Gastroesophageal sphincter (tissue), 4 donors: Measurements from ENCODE around the gene SLC44A4. TPM values are rescaled to one million over a fixed set of nuclear protein-coding genes. Genes with fewer than 3 reads are reported as not detected.

ENCODE experiments used
- ATAC-seq: fragments of 150-250 bp; one replicate; pipeline ENCODE4 v1.9.1; 2016; ENCODE audit warnings: mild to moderate bottlenecking, moderate library complexity
- H3K27ac ChIP-seq, 4 donors: fragments of 200-600 bp; sonication (generic) in 3 of 4; 1 replicate in 3 of 4; 2 replicates in 1 of 4; pipeline ENCODE4 v1.5.1; 2016 to 2019
- H3K27me3 ChIP-seq: fragments of 200-600 bp; sonication (generic); one replicate; pipeline ENCODE4 v1.5.1; 2019
- H3K36me3 ChIP-seq, 2 donors: fragments of 200-600 bp; sonication (generic); one replicate each; pipeline ENCODE4 v1.5.1; 2019; ENCODE audit warnings: control low read depth in 1 of 2
- H3K4me1 ChIP-seq, 3 donors: fragments of 200-600 bp; sonication (generic); 1 replicate in 2 of 3; 2 replicates in 1 of 3; pipeline ENCODE4 v1.5.1; 2016 to 2019; ENCODE audit warnings: control low read depth in 2 of 3
- H3K4me3 ChIP-seq, 2 donors: fragments of 200-600 bp; sonication (generic); one replicate each; pipeline ENCODE4 v1.5.1; 2019; ENCODE audit warnings: mild to moderate bottlenecking in 1 of 2, moderate library complexity in 1 of 2
- H3K9me3 ChIP-seq, 3 donors: fragments of 200-600 bp; sonication (generic); one replicate each; pipeline ENCODE4 v1.5.1; 2017 to 2019; ENCODE audit warnings: control low read depth in 2 of 3
- CTCF ChIP-seq, 4 experiments: fragments of 200-600 bp in 2 of 4; fragments of 450-650 bp in 2 of 4; sonication (generic) in 1 of 4; IDR thresholded peaks; one replicate each; pipeline ENCODE4 v1.5.1; 2017 to 2019; ENCODE audit warnings: antibody characterized with exemption in 4 of 4, mild to moderate bottlenecking in 2 of 4, moderate library complexity in 2 of 4
- EP300 ChIP-seq: sonication (generic); formaldehyde crosslinking; IDR thresholded peaks from one replicate; pipeline ENCODE4 v1.6.1; 2017; ENCODE audit warnings: antibody characterized with exemption, mild to moderate bottlenecking
- POLR2A ChIP-seq, 2 donors: fragments of 450-650 bp; IDR thresholded peaks; one replicate each; pipeline ENCODE4 v1.6.1; 2017; ENCODE audit warnings: antibody characterized with exemption in 2 of 2, mild to moderate bottlenecking in 2 of 2, moderate library complexity in 1 of 2
- POLR2AphosphoS5 ChIP-seq: sonication (generic); formaldehyde crosslinking; IDR thresholded peaks from one replicate; pipeline ENCODE4 v1.6.1; 2017; ENCODE audit warnings: antibody characterized with exemption
- WGBS, 2 donors: methylation state at CpG; one replicate each; pipeline ENCODE4 v1.1.5; 2018; ENCODE audit warnings: low coverage in 1 of 2; 5-methylcytosine and 5-hydroxymethylcytosine counted together
- small RNA-seq, 4 donors: library from RNA; depleted of rRNA; stranded (forward); fragments of <200 nt; gene quantifications; one replicate each; pipeline ENCODE3, GENCODE V24; 2016
- total RNA-seq, 4 donors: library from RNA; depleted of rRNA; stranded (reverse); fragments of >200 nt; gene quantifications; one replicate each; pipeline ENCODE4 v1.1.0, GENCODE V29; 2016

SLC44A4 gene
- total RNA-seq, 4 donors from 2014 or later, result 1.1 to 4.5 TPM; not detected in 2

GRCh38 chr6:31815025-31815838, 63.6 kb downstream of the SLC44A4 start, which contains the start of the genes HSPA1A and HSPA1L:
Gene HSPA1A (plus strand): TSS chr6:31815543. CDS start chr6:31815757, 214 bp downstream.
Gene HSPA1L (minus strand): TSS chr6:31815283. CDS start chr6:31811972, 3,311 bp downstream.
- Histone ChIP-seq H3K27ac (peak within 1 kb of the TSS; percentile 90 to 100 (median 98)), H3K27me3 (no peaks in the 10 kb centered on the region), H3K36me3 (no peaks in the 10 kb centered on the region), H3K4me1 (peaks cover 3 to 41% (median 24%) of the 10 kb centered on the region in 3 donors), H3K9me3 (no peaks in the 10 kb centered on the region), H3K4me3 (peak within 1 kb of the TSS; percentile 46 to 60)
- TF ChIP-seq CTCF (IDR thresholded peaks at IDR 0.05), result peak in 1 of 4 experiments; percentile 8
- peak; percentile 100 for TF ChIP-seq POLR2AphosphoS5
- TF ChIP-seq EP300, result no peak
- peak; percentile 100 for TF ChIP-seq POLR2A (IDR thresholded peaks at IDR 0.05)
- WGBS, 2 donors, result 0% methylated on average over 7 of the region's 56 CpGs; no CpG with 5 or more reads in 1 of the 2 donors
- ATAC-seq, result peak; percentile 92

- Histone ChIP-seq H3K27me3 (no peaks in the 10 kb centered on the region), H3K27ac (peak overlapping the region; percentile 86 to 100 (median 98)), H3K4me3 (peak overlapping the region; percentile 46 to 60), H3K9me3 (no peaks in the 10 kb centered on the region), H3K36me3 (no peaks in the 10 kb centered on the region), H3K4me1 (peaks cover 3 to 35% (median 18%) of the 10 kb centered on the region in 3 donors)
- ATAC-seq, result peak; percentile 89
- 0% methylated on average over 6 to 11 of the region's 13 CpGs for WGBS, 2 donors
- peak in 1 of 2 donors; percentile 11 for TF ChIP-seq POLR2A (IDR thresholded peaks at IDR 0.05)
- peak; percentile 88 for TF ChIP-seq POLR2AphosphoS5
- no peak for TF ChIP-seq EP300
- TF ChIP-seq CTCF (IDR thresholded peaks at IDR 0.05), result no peak
Observed at GRCh38 chr6:31814677-31815024, 64.1 kb downstream of the SLC44A4 start.

GRCh38 chr6:31813465-31813849, 65.3 kb downstream of the SLC44A4 start:
- no peak for ATAC-seq
- 92 to 98% methylated on average over 7 of the region's 7 CpGs for WGBS, 2 donors
- Histone ChIP-seq H3K36me3 (no peaks in the 10 kb centered on the region), H3K27ac (peak overlapping the region; percentile 85 to 100 (median 94)), H3K9me3 (no peaks in the 10 kb centered on the region), H3K27me3 (no peaks in the 10 kb centered on the region), H3K4me1 (peaks cover 3 to 23% (median 7%) of the 10 kb centered on the region in 3 donors), H3K4me3 (peak overlapping the region in 1 of 2 donors; percentile 60)
- TF ChIP-seq POLR2A (IDR thresholded peaks at IDR 0.05) (no peak), EP300 (no peak), POLR2AphosphoS5 (no peak), CTCF (IDR thresholded peaks at IDR 0.05) (no peak)

Small RNA genes lying within 50 kb of the gene (small RNA-seq; reads per million reads assigned to genes)
- gene SNORD48, result 798 to 1,747 (median 973) reads per million in 4 donors
- 0 reads per million in 4 donors for gene SNORD52

Other genes starting within 250 kb of the SLC44A4 start
- gene BAG6, start 226.3 kb downstream of the SLC44A4 start, total RNA-seq, result 100 to 1,000 TPM; 131 to 252 (median 190) TPM
- 1 to 10 TPM in 3 of 4 donors, under 1 TPM in 1; 0.62 to 7.4 (median 3.2) TPM for gene APOM, start 223.1 kb downstream of the SLC44A4 start, total RNA-seq
- 10 to 100 TPM; 30.0 to 40.0 (median 36.1) TPM for gene C6orf47, start 218.2 kb downstream of the SLC44A4 start, total RNA-seq
- 10 to 100 TPM; 17.1 to 22.3 (median 17.9) TPM for gene GPANK1, start 214.0 kb downstream of the SLC44A4 start, total RNA-seq
- 100 to 1,000 TPM; 162 to 197 (median 167) TPM for gene CSNK2B, start 212.9 kb downstream of the SLC44A4 start, total RNA-seq
- gene LY6G5B, start 209.0 kb downstream of the SLC44A4 start, total RNA-seq, result 1 to 10 TPM in 3 of 4 donors, under 1 TPM in 1; 0.10 to 9.3 (median 3.9) TPM
- gene LY6G5C, start 197.9 kb downstream of the SLC44A4 start, total RNA-seq, result 1 to 10 TPM in 1 of 4 donors, under 1 TPM in 1, not detected in 2; 0.94 to 1.9 TPM
- 10 to 100 TPM; 37.4 to 49.8 (median 47.2) TPM for gene ABHD16A, start 175.7 kb downstream of the SLC44A4 start, total RNA-seq
- not detected for gene LY6G6F, start 172.1 kb downstream of the SLC44A4 start, total RNA-seq
- gene LY6G6D, start 163.6 kb downstream of the SLC44A4 start, total RNA-seq, result not detected
- not detected for gene LY6G6C, start 157.3 kb downstream of the SLC44A4 start, total RNA-seq
- under 1 TPM in 1 of 4 donors, not detected in 3; 0.54 TPM for gene MPIG6B, start 155.6 kb downstream of the SLC44A4 start, total RNA-seq
- gene DDAH2, start 149.7 kb downstream of the SLC44A4 start, total RNA-seq, result 100 to 1,000 TPM in 2 of 4 donors, 10 to 100 TPM in 2; 75.6 to 127 (median 99.0) TPM
- gene CLIC1, start 142.5 kb downstream of the SLC44A4 start, total RNA-seq, result 100 to 1,000 TPM; 191 to 427 (median 276) TPM
- 10 to 100 TPM in 1 of 4 donors, 1 to 10 TPM in 3; 1.9 to 12.7 (median 6.7) TPM for gene MSH5, start 139.0 kb downstream of the SLC44A4 start, total RNA-seq
- 1 to 10 TPM in 1 of 4 donors, under 1 TPM in 1, not detected in 2; 0.93 to 1.1 TPM for gene SAPCD1, start 116.3 kb downstream of the SLC44A4 start, total RNA-seq
- gene VWA7, start 101.7 kb downstream of the SLC44A4 start, total RNA-seq, result under 1 TPM; 0.12 to 0.54 (median 0.31) TPM
- gene VARS1, start 83.2 kb downstream of the SLC44A4 start, total RNA-seq, result 10 to 100 TPM; 25.4 to 50.6 (median 29.9) TPM
- gene LSM2, start 72.0 kb downstream of the SLC44A4 start, total RNA-seq, result 10 to 100 TPM; 18.0 to 31.7 (median 28.5) TPM
- 1 to 10 TPM; 1.9 to 3.9 (median 2.6) TPM for gene HSPA1L, start 63.7 kb downstream of the SLC44A4 start, total RNA-seq
- 100 to 1,000 TPM; 287 to 496 (median 351) TPM for gene HSPA1A, start 63.5 kb downstream of the SLC44A4 start, total RNA-seq
- gene HSPA1B, start 51.3 kb downstream of the SLC44A4 start, total RNA-seq, result 100 to 1,000 TPM; 198 to 260 (median 219) TPM
- 10 to 100 TPM; 28.2 to 39.1 (median 30.5) TPM for gene NEU1, start 16.2 kb downstream of the SLC44A4 start, total RNA-seq
- gene EHMT2, start 18.7 kb upstream of the SLC44A4 start, total RNA-seq, result 10 to 100 TPM; 29.5 to 43.4 (median 35.5) TPM
- 1 to 10 TPM in 2 of 4 donors, under 1 TPM in 2; 0.40 to 2.0 (median 0.86) TPM for gene ZBTB12, start 23.1 kb upstream of the SLC44A4 start, total RNA-seq
- gene C2, start 48.7 kb upstream of the SLC44A4 start, total RNA-seq, result 10 to 100 TPM in 3 of 4 donors, 1 to 10 TPM in 1; 3.3 to 33.4 (median 14.4) TPM
- gene CFB, start 67.1 kb upstream of the SLC44A4 start, total RNA-seq, result 10 to 100 TPM in 3 of 4 donors, 1 to 10 TPM in 1; 8.1 to 42.6 (median 23.1) TPM
- 10 to 100 TPM; 64.1 to 89.7 (median 70.4) TPM for gene NELFE, start 80.0 kb upstream of the SLC44A4 start, total RNA-seq
- 10 to 100 TPM; 18.8 to 52.5 (median 25.8) TPM for gene SKIC2, start 80.2 kb upstream of the SLC44A4 start, total RNA-seq
- 10 to 100 TPM; 12.3 to 17.4 (median 14.6) TPM for gene DXO, start 93.1 kb upstream of the SLC44A4 start, total RNA-seq
- 100 to 1,000 TPM in 1 of 4 donors, 10 to 100 TPM in 3; 50.4 to 111 (median 81.5) TPM for gene C4A, start 103.1 kb upstream of the SLC44A4 start, total RNA-seq
- 100 to 1,000 TPM in 1 of 4 donors, 10 to 100 TPM in 3; 45.6 to 259 (median 82.1) TPM for gene C4B, start 135.8 kb upstream of the SLC44A4 start, total RNA-seq
- 1 to 10 TPM in 1 of 4 donors, under 1 TPM in 2, not detected in 1; 0.47 to 1.7 (median 0.81) TPM for gene CYP21A2, start 159.4 kb upstream of the SLC44A4 start, total RNA-seq
- 100 to 1,000 TPM; 148 to 394 (median 190) TPM for gene TNXB, start 230.3 kb upstream of the SLC44A4 start, total RNA-seq
- 10 to 100 TPM; 13.3 to 26.9 (median 25.2) TPM for gene ATF6B, start 249.2 kb upstream of the SLC44A4 start, total RNA-seq